ENCODE data around the gene GABRG3. TPM values are rescaled to one million over a fixed set of nuclear protein-coding genes. Genes with fewer than 3 reads are reported as not detected.

The GABRG3 gene
- total RNA-seq, 1 donor from 2014 or later = not detected

DNA sequence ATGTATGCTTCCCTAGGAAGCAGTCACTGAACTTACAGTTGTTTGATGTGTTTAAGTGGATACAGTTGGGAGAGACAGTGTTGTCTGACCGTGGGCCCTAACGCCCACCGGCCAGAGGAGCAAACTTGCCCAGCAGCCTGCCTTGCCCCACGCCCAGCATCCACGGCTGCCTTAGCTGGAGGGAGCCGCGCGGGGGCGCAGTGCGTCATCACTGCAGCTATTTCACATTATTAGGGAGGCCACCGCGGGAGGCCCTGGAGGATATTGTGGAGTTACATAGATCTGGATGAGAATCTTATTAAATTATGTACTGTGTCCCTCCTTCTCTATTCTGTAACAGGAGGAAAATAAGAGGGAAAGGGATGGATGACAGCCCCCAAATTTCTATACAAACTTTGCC lies 267.2 kb downstream of the GABRG3 start:
- Histone ChIP-seq H3K4me3 (no peak overlapping the region), H3K36me3 (no peaks in the 10 kb centered on the region), H3K4me1 (no peaks in the 10 kb centered on the region), H3K9me3 (no peaks in the 10 kb centered on the region), H3K27ac (no peak overlapping the region), H3K27me3 (no peaks in the 10 kb centered on the region)
- DNase-seq (ENCODE audit: extremely low spot score in 2 of 2) = peak in 1 of 2 donors; percentile 69
- intact Hi-C loops (cut with DNase I) = no loop called here
- TF ChIP-seq POLR2A (IDR thresholded peaks at IDR 0.05) (no peak), POLR2AphosphoS5 (IDR thresholded peaks at IDR 0.05; ENCODE audit: insufficient read depth in 1 of 2, low read depth in 1 of 2) (no peak)
- TF ChIP-seq, protein P1, sequence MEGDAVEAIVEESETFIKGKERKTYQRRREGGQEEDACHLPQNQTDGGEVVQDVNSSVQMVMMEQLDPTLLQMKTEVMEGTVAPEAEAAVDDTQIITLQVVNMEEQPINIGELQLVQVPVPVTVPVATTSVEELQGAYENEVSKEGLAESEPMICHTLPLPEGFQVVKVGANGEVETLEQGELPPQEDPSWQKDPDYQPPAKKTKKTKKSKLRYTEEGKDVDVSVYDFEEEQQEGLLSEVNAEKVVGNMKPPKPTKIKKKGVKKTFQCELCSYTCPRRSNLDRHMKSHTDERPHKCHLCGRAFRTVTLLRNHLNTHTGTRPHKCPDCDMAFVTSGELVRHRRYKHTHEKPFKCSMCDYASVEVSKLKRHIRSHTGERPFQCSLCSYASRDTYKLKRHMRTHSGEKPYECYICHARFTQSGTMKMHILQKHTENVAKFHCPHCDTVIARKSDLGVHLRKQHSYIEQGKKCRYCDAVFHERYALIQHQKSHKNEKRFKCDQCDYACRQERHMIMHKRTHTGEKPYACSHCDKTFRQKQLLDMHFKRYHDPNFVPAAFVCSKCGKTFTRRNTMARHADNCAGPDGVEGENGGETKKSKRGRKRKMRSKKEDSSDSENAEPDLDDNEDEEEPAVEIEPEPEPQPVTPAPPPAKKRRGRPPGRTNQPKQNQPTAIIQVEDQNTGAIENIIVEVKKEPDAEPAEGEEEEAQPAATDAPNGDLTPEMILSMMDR (IDR thresholded peaks at IDR 0.05) = no peak

DNA sequence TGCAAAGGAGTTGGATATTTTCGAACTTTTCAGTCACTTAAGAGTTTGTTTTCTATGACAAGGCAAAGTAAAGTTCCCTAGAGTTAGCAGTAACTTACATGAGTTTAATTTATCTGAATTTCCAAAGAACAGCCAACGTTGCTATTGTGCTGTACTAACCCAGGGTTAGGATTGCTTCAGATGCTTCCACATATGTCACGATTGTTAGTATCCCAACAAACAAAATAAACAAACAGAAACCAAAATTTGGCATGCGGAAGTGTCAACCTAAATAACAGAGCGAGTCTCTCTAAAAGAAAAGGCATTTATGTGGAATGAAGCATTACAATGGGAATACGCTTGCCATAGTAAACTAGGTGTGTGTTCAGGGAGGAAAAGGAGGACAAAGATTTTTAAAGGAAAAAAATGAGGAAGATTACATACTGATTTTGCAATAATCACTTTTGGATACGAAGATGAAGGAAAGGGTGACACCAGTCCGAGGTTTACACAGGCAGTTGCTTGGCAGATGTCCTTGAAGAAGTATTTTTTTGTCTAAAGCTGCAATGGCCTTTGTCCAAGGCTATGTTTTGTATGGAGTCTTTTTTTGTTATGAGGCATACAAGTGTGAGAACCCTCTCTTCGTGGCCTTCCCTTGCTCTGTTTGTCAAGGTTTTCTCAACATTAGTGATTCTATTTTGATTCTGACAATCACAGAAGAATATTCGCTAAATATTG lies 267.9 kb downstream of the GABRG3 start:
- Histone ChIP-seq H3K27ac (no peak overlapping the region), H3K4me1 (no peaks in the 10 kb centered on the region), H3K4me3 (no peak overlapping the region), H3K27me3 (no peaks in the 10 kb centered on the region), H3K36me3 (no peaks in the 10 kb centered on the region), H3K9me3 (no peaks in the 10 kb centered on the region)
- intact Hi-C loops (cut with DNase I) = no loop called here
- no peak for DNase-seq (ENCODE audit: extremely low spot score in 2 of 2)
- TF ChIP-seq POLR2A (IDR thresholded peaks at IDR 0.05) (no peak), POLR2AphosphoS5 (IDR thresholded peaks at IDR 0.05; ENCODE audit: insufficient read depth in 1 of 2, low read depth in 1 of 2) (no peak)
- TF ChIP-seq, protein P1 (IDR thresholded peaks at IDR 0.05) = no peak

DNA sequence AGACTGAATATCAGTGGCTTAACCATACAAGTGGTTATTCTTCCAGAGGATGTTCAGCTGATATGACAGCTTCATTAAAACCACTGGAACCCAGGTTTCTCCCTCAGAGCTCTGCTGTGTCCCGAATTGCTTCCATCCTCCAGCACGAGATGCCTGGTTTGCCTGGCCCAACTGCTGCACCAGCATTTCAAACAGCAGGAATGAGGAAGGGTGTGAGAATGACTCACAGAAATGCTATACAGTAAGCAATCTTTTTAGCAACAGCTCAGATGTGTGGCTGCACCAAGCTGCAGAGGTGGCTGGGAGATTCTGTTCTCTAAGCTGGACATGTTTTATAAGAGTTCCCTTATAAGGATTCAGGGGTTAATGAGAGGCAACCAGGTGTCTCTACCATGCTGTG lies 271.0 kb downstream of the GABRG3 start:
- DNase-seq (ENCODE audit: extremely low spot score in 2 of 2) = no peak
- Histone ChIP-seq H3K4me3 (no peak overlapping the region), H3K9me3 (no peaks in the 10 kb centered on the region), H3K27me3 (no peaks in the 10 kb centered on the region), H3K4me1 (no peaks in the 10 kb centered on the region), H3K36me3 (no peaks in the 10 kb centered on the region), H3K27ac (no peak overlapping the region)
- intact Hi-C loops (cut with DNase I) = no loop called here
- TF ChIP-seq POLR2A (IDR thresholded peaks at IDR 0.05) = no peak

DNA sequence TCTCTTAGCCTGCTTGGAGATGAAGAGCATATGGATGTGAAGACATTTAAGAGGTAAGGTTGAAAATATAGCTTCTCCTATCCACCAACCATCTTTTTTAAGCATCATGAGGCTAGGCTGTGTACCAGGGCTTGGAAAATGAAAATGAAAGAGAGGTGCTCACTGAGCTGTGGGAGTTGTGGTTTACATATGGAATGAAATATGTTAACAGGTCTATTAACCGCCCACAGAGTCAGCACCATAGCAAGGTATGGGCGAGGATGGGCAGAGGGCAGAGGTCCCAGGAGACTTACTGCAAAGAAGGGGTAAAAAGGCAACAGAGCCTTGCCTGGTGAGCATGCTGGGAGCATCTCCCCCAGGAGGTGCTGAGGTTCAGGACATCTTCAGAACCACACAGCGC lies 273.1 kb downstream of the GABRG3 start:
- H3K27me3 ChIP-seq = no peaks in the 10 kb centered on the region
- DNase-seq (ENCODE audit: extremely low spot score in 2 of 2) = no peak
- H3K36me3 ChIP-seq = no peaks in the 10 kb centered on the region
- TF ChIP-seq POLR2A (IDR thresholded peaks at IDR 0.05) = no peak
- TF ChIP-seq, protein P1 (IDR thresholded peaks at IDR 0.05) = no peak
- TF ChIP-seq POLR2AphosphoS5 (IDR thresholded peaks at IDR 0.05; ENCODE audit: insufficient read depth in 1 of 2, low read depth in 1 of 2) = no peak
- H3K4me3 ChIP-seq = no peak overlapping the region
- H3K9me3 ChIP-seq = no peaks in the 10 kb centered on the region
- H3K4me1 ChIP-seq = no peaks in the 10 kb centered on the region
- intact Hi-C loops (cut with DNase I) = no loop called here
- H3K27ac ChIP-seq = no peak overlapping the region

DNA sequence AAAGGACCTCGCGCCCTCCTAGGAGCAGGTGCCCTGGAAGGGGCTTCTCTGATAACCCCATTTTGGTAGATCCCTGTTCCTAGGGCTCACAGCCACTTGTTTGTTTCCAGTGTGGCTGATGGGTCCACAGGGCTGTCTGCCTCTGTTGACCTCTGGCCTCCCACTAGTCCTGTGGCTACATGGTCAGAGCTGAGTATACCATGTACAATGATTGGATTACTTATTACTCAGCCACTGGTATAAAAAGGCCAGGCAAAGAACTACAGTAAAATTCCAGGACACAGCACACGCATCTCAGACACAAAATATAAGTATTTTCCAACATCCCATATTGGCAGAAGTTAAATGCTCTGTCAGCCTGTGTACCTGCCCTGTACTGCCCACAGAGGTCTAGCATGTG lies 277.3 kb downstream of the GABRG3 start:
- Histone ChIP-seq H3K36me3 (no peaks in the 10 kb centered on the region), H3K4me1 (no peaks in the 10 kb centered on the region), H3K27ac (no peak overlapping the region), H3K27me3 (no peaks in the 10 kb centered on the region), H3K4me3 (no peak overlapping the region), H3K9me3 (no peaks in the 10 kb centered on the region)
- no peak for DNase-seq (ENCODE audit: extremely low spot score in 2 of 2)
- TF ChIP-seq, protein P1 (IDR thresholded peaks at IDR 0.05) = no peak
- intact Hi-C loops (cut with DNase I) = no loop called here

Data from vagina (tissue), 2 donors.